GM12875 (cell line): ENCODE measurements around the gene CASR.

Experiments
- H3K4me3 ChIP-seq: one replicate; pipeline ENCODE4 v1.5.1; 2011; ENCODE audit warnings: low read depth, low read length, control low read depth
- TF ChIP-seq, protein P1 (sequence below): IDR thresholded peaks from 2 replicates; pipeline ENCODE4 v1.5.1; 2011; ENCODE audit warnings: low read depth, mild to moderate bottlenecking, control low read depth, inconsistent platforms, low read length, moderate library complexity, borderline replicate concordance; ENCODE audit not compliant: insufficient read depth

CASR gene

GRCh38 chr3:122258757-122259371 is 75.4 kb downstream of the CASR start:
- H3K4me3 ChIP-seq: no peak overlapping the region
- TF ChIP-seq, protein P1, sequence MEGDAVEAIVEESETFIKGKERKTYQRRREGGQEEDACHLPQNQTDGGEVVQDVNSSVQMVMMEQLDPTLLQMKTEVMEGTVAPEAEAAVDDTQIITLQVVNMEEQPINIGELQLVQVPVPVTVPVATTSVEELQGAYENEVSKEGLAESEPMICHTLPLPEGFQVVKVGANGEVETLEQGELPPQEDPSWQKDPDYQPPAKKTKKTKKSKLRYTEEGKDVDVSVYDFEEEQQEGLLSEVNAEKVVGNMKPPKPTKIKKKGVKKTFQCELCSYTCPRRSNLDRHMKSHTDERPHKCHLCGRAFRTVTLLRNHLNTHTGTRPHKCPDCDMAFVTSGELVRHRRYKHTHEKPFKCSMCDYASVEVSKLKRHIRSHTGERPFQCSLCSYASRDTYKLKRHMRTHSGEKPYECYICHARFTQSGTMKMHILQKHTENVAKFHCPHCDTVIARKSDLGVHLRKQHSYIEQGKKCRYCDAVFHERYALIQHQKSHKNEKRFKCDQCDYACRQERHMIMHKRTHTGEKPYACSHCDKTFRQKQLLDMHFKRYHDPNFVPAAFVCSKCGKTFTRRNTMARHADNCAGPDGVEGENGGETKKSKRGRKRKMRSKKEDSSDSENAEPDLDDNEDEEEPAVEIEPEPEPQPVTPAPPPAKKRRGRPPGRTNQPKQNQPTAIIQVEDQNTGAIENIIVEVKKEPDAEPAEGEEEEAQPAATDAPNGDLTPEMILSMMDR: peak; percentile 66; the same call in 1 of the 2 replicates

GRCh38 chr3:122260206-122260605 is 76.7 kb downstream of the CASR start:
- TF ChIP-seq, protein P1: no peak
- H3K4me3 ChIP-seq: no peak overlapping the region

DNA sequence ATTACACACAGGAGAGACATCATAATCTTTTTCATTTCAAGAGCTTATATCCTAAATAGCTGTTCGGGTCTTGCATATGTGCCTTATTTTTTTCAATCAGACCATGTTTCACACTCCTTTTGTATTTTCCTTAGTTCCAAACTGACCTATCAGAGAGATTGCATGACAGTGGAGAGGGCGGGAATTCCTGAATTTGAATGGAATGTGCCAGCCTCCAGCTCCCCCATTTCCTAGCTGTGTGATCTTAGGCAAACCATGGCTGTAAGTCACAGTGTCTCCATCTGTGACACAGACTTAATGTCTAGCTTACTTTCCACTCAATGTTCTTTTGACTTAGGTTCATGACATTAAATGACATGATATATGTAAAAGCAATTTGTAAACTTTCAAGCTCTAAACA is 79.6 kb downstream of the CASR start:
- no peak overlapping the region for H3K4me3 ChIP-seq
- TF ChIP-seq, protein P1: no peak

DNA sequence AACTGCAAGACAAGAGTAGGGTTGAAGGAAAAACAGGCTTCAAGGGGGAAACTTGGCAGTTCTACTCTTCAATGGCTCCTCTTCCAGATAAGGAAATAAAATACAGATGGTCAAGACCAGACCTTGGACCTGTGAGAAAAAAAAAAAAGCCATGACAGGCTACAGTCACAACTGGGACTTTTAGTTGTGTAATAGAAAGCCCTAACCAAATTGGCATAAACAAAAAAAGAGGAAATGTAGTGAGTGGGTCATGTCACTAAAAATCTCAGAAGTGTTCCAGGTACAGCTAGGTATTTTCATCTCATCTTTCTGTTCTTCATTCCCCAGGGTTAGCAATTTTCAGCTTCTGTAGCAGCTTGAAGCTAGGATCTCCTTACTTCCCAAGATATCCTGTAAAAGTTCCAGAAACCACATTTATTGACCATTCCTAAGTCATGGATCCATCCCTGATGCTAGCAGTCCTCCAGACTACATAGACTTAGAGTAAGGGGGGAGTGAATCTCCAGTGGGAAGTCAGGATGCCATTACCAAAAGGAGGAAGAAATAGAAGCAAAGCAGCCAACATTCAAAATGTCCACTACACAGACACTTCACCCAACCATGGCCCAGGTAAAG is 80.6 kb downstream of the CASR start:
- TF ChIP-seq, protein P1: no peak
- no peak overlapping the region for H3K4me3 ChIP-seq

DNA sequence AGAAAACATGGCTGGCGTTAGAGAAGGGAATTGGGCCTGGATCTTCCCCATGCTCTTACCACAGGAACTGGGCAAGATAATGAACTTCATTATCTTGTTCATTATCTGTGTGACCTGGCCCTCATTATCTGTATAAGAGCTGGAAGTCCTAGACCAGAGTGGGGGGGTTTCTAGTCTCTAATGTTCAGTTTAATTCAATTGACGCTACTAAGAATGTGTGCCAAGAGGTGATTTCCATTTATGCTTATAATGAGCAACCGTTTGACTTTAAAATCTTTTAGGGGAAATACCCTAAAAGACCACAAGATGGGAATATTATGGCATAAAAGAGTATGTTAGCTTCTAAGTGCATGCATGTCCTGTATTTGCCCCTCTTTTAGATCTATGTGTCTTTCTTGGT is 82.5 kb downstream of the CASR start:
- TF ChIP-seq, protein P1: no peak
- no peak overlapping the region for H3K4me3 ChIP-seq

DNA sequence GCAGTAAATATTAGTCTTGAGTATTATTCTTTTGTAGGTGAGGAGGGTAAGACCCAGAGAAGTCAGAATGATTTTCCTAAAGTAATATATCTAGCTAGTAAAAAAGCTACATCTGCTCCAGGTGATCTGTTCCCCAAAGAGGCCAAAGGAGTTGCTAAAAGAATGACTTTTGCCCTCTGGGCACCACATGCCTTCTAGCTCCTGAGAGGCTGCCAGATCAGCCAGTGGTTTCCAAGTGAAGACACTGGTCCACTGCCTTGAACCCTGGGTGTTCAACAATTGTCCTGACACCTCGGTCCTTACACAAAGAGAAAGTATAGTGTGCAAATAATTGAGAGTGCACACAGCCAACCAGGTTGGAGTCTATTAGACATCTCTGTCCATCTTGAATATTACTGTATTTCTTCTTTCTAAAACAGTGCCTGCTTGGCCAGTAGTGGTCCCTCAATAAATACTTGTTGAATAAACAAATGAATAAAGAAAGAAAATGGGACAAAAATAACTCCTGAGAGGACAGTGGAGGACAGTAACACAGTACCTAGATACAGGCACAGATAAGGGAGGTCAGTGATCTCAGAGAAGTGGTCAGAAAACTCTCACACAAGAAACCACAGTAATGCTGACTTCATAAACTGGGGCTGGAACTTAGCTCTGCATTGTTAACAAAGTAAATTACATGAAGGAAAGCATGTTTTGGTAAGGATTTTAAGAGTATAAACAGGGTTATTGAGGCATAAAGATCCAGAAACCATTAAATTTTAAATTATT is 85.0 kb downstream of the CASR start:
- no peak overlapping the region for H3K4me3 ChIP-seq

More for the DNA sequence above, 85.0 kb downstream of the CASR start:
- TF ChIP-seq, protein P1: no peak
